GM12865 (cell line): ENCODE data around the gene CKAP2L.

Source experiments
- DNase-seq: peaks from one replicate; pipeline ENCODE4 v3.0.0; 2010; ENCODE audit warnings: low read depth
- H3K4me3 ChIP-seq: 2 replicates; pipeline ENCODE4 v1.5.1; 2011; ENCODE audit warnings: mild to moderate bottlenecking, low read depth, low read length, control low read depth
- TF ChIP-seq, protein P1 (sequence below): IDR thresholded peaks from 2 replicates; pipeline ENCODE4 v1.5.1; 2011; ENCODE audit warnings: low read length, control low read depth, low read depth, inconsistent platforms; ENCODE audit not compliant: insufficient read depth; ENCODE audit errors: missing control alignments

The CKAP2L gene

DNA sequence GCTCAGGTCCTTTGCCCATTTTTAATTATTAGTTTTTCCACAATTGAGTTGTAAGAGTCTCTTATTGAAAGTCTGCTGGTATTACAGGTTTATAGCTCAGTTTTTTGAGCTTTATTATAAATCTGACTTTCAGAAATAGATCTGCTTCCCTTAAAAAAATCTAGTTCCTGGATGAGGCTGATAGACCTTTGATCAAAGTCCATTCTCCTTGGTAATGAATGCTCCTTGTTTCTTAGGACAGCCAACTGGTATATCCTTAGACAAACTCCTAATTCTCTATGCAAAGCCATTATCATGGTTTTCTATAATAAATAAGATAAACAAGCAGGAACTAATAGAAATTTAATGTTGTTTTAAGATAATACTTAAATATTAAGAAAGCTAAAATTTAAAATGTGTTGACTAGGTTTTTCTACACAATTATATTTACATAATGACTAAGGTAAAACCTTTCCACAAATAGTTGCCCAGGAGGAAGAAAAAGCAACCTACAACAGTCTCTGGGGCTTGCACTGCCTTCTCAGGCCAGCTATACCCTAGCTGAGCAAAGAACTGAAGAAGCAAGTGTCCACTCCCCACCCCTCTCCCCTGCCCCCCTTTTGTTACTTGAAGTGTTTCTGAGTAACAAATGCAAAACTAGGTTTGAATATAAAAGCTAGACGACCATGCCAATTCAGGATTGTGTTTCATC, 26.7 kb downstream of the CKAP2L start:
- no peak overlapping the region for H3K4me3 ChIP-seq
- DNase-seq = no peak
- TF ChIP-seq, protein P1, sequence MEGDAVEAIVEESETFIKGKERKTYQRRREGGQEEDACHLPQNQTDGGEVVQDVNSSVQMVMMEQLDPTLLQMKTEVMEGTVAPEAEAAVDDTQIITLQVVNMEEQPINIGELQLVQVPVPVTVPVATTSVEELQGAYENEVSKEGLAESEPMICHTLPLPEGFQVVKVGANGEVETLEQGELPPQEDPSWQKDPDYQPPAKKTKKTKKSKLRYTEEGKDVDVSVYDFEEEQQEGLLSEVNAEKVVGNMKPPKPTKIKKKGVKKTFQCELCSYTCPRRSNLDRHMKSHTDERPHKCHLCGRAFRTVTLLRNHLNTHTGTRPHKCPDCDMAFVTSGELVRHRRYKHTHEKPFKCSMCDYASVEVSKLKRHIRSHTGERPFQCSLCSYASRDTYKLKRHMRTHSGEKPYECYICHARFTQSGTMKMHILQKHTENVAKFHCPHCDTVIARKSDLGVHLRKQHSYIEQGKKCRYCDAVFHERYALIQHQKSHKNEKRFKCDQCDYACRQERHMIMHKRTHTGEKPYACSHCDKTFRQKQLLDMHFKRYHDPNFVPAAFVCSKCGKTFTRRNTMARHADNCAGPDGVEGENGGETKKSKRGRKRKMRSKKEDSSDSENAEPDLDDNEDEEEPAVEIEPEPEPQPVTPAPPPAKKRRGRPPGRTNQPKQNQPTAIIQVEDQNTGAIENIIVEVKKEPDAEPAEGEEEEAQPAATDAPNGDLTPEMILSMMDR = no peak

DNA sequence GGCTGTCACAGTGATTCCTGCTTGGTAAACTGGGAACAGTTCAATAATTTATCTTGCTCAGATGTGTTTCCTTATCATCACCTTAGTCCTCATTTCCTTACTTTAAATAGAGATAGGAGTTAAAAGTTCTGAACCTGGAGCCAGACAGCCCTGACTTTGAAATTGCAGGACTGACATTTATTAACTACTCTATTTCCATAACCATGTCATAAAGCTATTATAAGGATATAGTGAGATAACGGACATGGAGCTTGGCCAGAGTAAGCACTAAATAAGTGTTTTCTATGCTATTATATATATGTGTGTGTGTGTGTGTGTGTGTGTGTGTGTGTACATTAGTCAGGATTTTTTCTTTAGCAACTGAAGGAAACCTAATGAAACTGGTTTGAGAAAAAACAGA, 30.5 kb downstream of the CKAP2L start:
- no peak for DNase-seq
- TF ChIP-seq, protein P1 = no peak
- no peak overlapping the region for H3K4me3 ChIP-seq

DNA sequence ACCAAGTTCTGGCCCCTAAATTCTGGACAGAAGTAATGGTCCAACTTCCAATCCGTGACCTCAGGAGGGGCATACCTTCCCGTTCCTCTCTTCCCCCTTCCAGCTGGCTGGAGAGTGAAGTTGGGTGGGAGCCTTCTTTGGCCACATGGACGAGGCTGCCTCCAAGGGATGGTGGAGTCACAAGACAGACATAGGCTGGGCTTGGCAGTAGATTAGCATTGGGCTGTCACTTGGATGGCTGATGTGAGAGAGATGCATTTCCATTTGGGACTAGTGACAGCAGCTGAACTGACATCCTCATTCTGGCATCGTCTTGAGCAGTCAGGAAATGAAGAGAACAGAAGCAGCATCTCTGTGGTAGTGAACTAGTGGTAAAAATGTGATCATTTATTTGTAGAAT, 31.0 kb downstream of the CKAP2L start:
- DNase-seq = no peak
- TF ChIP-seq, protein P1 = no peak
- H3K4me3 ChIP-seq = no peak overlapping the region

DNA sequence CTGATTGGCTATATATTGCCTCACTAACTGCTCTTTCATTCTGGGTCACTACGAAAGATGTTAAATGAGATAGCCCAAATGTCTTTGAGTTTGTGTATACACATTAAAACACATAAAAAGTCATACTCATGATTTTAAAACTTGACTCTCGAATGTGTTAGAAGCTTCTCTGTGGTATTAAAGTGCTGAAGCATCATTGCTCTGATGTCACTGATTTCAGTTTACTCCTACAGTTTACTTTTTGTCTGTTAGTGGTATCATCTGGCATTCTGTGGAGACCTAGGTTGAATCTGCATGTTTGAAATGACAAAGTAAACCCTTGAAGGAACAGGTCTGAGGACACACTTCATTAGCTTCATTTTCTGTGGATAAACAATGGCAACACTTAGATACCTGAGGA, 32.9 kb downstream of the CKAP2L start:
- H3K4me3 ChIP-seq = no peak overlapping the region
- no peak for DNase-seq
- TF ChIP-seq, protein P1 = no peak

DNA sequence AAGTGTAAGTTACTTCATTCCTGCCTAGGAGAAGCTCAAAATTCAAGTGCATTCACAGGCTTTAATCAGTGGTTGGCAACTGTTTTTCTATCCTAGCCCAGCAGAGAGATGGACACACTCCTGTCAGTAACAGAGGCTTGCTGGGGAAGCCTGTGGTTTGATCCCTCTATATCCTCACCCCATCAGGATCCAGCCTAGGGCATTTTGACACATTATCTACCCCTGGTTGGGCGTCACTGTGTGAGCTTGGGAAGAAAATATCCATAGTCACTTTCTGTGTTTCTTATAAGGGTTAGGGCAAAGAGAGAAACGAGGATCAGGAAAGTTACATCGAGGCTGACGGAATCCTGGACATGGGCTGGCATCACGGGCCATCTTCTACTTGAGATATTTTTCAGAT, 33.6 kb downstream of the CKAP2L start:
- no peak for DNase-seq
- TF ChIP-seq, protein P1 = no peak
- H3K4me3 ChIP-seq = no peak overlapping the region

DNA sequence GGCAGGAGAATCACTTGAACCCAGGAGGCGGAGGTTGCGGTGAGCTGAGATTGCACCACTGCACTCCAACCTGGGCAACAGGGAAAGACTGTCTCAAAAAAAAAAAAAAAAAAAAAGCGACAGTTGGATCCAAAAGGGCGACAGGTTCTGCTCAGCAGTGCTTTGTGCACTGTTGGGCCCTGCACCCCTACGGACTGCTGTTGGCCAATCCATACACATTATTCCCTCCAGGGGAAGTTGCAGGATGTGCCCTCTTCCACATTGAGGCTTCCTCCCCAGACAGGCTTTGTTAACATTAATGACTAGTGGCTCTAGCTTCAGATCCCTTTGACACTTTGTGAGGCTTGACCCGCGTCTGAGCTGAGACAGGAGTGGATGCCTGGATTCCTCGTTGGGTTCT, 34.2 kb downstream of the CKAP2L start:
- DNase-seq = no peak
- TF ChIP-seq, protein P1 = no peak
- no peak overlapping the region for H3K4me3 ChIP-seq
